ENCODE results near the gene HS3ST6.
"Not testable (repeated sequence)": the region's sequence is repeated elsewhere in the genome, so short reads cannot be mapped to it uniquely, and the experiment has no call there.

HS3ST6 gene

DNA sequence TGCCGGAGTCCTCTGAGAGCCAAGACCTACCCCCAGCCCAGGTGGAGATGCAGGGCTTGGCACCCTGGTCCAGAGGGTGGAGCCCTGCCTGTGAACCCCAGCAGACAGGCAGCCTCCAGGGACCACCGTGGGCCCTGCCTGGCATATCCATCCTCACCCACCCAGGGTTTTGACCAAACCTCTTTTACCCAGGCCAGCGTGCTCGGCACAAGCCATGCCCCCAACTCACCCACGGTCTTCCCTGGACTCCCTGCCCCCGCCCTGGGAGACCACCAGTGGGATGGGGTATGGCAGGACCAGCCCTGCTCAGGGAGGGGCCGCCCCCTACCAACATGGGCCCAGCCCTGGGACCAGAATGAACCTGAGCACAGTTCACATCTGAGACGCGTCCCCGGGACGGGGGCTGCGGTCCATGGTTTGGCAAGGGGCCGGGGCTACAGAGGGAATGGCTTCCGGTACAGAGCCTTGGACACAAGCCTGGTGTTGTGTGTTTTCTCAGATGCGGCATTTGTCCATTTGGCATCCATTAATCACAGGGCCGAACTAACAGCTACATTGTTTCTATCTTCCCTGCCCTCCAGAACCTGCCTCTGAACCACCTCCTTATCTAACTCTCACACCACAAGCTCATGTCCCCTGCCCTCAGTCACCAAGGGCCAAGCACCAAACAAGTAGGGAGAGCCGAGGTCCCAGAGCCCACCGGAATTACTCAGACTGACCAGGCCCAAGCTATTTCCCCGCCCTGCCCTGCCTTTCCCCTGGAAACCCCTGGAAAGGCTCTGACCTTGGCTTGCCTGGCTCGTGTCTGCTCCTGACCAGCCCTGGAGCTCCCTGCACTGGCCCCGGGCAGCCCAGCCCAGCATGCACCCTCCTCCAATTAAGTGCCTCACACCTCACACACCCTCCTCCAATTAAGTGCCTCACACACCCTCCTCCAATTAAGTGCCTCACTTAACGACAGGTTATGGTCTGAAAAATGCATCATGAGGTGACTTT, 14.1 kb downstream of the HS3ST6 start:
- H3K4me3 ChIP-seq (ENCODE audit: control insufficient read depth, low read depth, low read length) = no peak overlapping the region
- TF ChIP-seq, protein P1, sequence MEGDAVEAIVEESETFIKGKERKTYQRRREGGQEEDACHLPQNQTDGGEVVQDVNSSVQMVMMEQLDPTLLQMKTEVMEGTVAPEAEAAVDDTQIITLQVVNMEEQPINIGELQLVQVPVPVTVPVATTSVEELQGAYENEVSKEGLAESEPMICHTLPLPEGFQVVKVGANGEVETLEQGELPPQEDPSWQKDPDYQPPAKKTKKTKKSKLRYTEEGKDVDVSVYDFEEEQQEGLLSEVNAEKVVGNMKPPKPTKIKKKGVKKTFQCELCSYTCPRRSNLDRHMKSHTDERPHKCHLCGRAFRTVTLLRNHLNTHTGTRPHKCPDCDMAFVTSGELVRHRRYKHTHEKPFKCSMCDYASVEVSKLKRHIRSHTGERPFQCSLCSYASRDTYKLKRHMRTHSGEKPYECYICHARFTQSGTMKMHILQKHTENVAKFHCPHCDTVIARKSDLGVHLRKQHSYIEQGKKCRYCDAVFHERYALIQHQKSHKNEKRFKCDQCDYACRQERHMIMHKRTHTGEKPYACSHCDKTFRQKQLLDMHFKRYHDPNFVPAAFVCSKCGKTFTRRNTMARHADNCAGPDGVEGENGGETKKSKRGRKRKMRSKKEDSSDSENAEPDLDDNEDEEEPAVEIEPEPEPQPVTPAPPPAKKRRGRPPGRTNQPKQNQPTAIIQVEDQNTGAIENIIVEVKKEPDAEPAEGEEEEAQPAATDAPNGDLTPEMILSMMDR (IDR thresholded peaks at IDR 0.05; ENCODE audit: control insufficient read depth, insufficient read depth, low read depth, low read length, missing control alignments) = no peak
- DNase-seq (ENCODE audit: low read depth) = no peak

DNA sequence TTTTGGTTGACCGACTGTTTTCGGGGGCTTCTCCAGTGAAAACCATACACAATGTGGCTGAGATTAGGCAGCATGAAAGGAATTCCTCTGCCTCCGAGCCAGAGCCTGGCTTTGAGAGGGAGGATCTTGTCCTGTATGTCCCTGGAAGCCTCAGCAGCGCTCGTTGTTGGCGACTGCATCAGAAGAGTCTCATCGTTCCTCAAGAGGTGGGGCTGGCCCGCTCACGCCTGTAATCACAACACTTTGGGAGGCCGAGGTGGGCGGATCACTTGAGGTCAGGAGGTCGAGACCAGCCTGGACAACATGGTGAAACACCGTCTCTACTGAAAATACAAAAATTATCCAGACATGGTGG, 15.0 kb downstream of the HS3ST6 start:
- DNase-seq (ENCODE audit: low read depth) = no peak
- TF ChIP-seq, protein P1 (IDR thresholded peaks at IDR 0.05; ENCODE audit: control insufficient read depth, insufficient read depth, low read depth, low read length, missing control alignments) = no peak
- H3K4me3 ChIP-seq (ENCODE audit: control insufficient read depth, low read depth, low read length) = no peak overlapping the region

DNA sequence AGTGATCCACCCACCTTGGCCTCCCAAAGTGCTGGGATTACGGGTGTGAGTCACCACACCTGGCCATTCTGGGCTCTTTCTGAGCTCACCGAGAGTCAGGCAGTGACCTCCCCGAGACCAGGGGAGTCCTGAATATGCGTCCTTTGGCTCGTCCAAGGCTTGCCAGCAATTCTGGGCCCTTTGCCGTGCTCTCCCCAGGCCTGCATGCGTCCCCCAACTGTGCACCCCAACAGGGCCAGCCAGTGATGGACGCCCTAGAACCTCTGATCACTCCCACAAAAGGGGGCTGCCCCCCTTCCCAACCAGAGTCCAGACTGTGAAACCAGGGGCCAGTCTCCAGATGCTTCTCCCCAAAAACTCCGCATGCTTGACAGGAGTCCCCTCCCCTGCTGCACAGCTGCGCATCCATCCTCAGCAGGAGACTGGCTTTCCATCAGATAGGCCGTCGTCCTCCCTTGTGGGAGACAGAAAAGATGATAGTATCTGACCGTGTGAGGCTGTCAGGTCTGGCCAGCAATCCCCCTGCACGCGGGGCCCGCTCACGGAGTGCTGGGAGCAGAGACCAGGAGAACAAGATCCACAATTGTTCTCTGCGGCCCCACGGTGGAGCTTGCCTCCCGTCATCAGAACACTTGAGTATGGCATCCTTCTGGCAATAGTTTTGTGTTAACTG, 15.5 kb downstream of the HS3ST6 start:
- no peak for DNase-seq (ENCODE audit: low read depth)
- TF ChIP-seq, protein P1 (IDR thresholded peaks at IDR 0.05; ENCODE audit: control insufficient read depth, insufficient read depth, low read depth, low read length, missing control alignments) = no peak
- no peak overlapping the region for H3K4me3 ChIP-seq (ENCODE audit: control insufficient read depth, low read depth, low read length)

DNA sequence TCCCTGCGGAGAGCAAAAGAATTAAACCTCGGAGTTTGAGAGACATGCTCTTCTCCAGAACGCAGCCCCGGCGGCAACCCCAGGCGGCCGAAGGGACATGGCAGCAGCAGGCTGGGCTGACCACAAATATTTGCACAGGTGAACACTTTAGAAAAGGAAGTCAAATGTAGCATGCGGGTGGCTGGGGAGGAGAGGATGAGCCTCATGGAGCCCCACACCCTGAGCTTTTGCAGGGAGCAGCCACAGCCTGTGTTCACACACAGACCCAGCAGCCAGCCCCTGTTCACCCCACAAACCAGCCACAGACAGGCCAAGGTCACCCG, 17.8 kb downstream of the HS3ST6 start:
- H3K4me3 ChIP-seq (ENCODE audit: control insufficient read depth, low read depth, low read length) = no peak overlapping the region
- TF ChIP-seq, protein P1 (IDR thresholded peaks at IDR 0.05; ENCODE audit: control insufficient read depth, insufficient read depth, low read depth, low read length, missing control alignments) = no peak
- DNase-seq (ENCODE audit: low read depth) = no peak

DNA sequence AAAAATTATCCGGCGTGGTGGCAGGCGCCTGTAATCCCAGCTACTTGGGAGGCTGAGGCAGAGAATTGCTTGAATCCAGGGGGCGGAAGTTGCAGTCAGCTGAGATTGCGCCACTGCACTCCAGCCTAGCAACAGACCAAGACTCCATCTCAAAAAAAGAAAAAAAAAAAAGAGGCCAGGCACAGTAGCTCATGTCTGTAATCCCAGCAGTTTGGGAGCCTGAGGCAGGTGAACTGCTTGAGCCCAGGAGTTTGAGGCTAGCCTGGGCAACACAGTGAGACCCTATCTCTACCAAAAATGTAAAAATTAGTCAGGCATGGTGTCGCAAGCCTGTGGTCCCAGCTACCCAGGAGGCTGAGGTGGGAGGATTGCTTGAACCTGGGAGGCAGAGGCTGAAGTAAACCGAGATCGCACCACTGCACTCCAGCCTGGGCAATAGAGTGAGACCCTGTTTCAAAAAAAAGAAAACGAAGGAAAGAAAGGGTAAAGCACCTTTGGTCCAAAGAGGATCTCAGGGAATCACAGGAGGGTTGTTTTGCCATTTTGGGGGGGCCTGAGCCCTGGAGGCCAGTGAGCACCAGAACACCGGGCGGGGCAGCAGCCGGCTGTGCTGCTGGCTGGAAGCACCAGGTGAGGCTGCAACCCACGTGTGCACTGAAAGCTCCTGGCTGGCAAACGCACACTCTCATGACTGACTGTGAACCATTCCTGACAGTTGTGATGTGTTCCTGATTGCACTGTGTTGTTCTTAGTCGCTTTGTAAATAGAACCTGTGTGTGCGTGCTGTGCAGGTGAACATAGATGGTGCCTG, 18.4 kb downstream of the HS3ST6 start:
- no peak overlapping the region for H3K4me3 ChIP-seq (ENCODE audit: control insufficient read depth, low read depth, low read length)
- no peak for DNase-seq (ENCODE audit: low read depth)
- TF ChIP-seq, protein P1 (IDR thresholded peaks at IDR 0.05; ENCODE audit: control insufficient read depth, insufficient read depth, low read depth, low read length, missing control alignments) = no peak

DNA sequence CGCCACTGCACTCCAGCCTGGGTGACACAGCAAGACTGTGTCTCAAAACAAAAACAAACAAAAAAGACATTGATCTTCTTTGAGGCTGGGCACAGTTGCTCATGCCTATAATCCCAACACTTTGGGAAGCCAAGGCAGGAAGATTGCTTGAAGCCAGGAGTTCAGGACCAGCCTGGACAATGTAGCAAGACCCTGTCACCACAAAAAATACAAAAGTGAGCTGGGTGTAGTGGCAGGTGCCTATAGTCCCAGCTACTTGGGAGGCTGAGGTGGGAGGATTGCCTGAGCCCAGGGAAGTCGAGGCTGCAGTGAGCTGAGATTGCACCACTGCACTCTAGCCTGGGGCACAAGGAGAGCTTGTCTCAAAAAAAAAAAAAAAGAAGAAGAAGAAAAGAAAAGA, 20.5 kb downstream of the HS3ST6 start:
- H3K4me3 ChIP-seq (ENCODE audit: control insufficient read depth, low read depth, low read length); DNase-seq (ENCODE audit: low read depth): not testable (repeated sequence)

Data from AG09309 (cell line).